GM21381 (cell line): ENCODE measurements around the gene SPSB2.

Experiments
- ATAC-seq: cut with Tn5 transposase; IDR thresholded peaks from one replicate; pipeline ENCODE4 v1.9.1; 2021; ENCODE audit warnings: mild to moderate bottlenecking, moderate library complexity; ENCODE audit not compliant: unreplicated experiment

The SPSB2 gene

DNA sequence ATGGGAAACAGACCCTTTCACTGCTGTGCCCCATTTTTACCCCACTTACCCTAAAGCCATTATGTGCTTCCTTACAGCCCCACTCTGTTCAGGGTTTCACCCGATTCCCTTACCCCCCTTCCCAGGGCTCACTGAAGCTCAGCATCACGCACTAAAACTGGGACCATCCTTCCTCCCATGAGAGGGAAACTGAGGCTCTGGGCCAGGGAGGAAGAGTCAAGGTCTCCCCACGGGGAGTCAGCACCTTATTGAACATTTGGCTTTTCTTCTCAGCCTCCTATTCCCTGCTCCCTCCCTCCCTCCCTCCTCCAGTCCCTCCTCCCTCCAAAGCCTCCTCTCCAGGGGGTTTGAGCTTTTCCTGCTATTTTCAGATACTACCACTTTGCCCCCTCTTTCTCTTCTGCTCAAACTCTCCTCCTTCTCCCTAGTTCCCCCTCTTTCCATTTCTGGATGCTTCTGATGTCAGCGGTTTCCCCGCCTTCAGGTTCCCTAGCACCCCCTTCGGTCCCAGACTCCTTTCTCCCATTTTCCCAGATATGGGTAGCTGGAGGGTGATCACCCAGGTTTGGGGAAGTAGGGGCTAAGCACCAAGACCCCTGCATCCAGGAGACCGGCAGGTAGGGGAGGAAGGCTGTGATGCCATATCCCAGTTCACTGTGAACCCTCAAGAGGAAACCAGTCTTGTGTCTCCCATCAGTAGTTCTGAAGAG lies 50.5 kb downstream of the SPSB2 start:
- no peak for ATAC-seq

DNA sequence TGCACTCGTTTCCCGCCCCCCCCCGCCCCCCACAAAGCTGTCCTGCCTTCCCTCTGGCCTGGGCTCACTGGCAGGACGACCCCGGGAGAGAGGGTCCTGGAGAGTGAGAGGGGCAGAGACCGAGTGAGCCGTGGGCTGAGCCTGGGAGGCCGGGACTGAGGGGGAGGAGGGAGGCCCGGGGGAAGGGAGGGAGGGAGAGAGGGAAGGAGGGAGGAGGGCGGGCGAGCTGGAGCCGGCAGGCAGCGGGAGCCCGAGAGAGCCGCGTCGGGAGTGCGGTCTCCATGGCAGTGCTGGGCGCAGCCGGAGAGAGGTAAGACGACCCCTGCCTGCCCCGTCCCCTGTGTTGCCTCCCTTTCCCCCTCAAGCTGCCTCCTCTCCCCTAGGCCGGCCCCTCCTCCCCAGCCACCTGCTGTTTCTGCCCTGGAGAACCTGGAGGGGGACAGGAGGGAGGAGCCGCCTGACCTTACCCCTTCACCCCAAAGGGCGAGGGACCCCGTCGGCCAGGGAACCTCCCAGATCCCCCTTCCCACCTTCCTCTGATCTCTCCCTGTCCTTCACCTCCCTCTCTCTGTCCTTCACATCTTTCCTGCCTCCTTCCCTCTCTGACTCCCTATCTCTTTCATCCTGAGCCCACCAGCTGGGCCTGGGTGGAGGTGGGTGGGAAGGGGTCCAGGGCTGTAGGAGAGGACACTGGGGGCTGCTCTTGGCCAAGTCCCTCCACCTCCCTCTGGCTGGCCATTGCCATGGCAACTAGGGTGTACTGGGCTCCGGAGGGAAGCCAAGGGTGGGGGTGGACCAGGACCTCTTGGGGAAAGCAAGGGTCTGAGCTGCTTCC lies 51.3 kb downstream of the SPSB2 start, which contains the start of gene GPR162:
GPR162 (plus strand) TSS at position 231 of the 835 bp plus-strand sequence. CDS start 2,078 bp downstream, outside the sequence.
- ATAC-seq, result no peak
